Type B pancreatic cell (in vitro differentiated cells): ENCODE results near the gene JMJD6. TPM values are rescaled to one million over a fixed set of nuclear protein-coding genes. Genes with fewer than 3 reads are reported as not detected.

Experiments used
- DNase-seq: peaks from one replicate; pipeline ENCODE4 v3.0.0; 2021; ENCODE audit warnings: mixed read lengths; ENCODE audit not compliant: unreplicated experiment; ENCODE audit errors: extremely low spot score
- H3K27ac Mint-ChIP-seq: 2 replicates; pipeline ENCODE4 v1.8.0; 2021; ENCODE audit warnings: mild to moderate bottlenecking, mixed read lengths
- H3K27me3 Mint-ChIP-seq: 2 replicates; pipeline ENCODE4 v1.8.0; 2021; ENCODE audit warnings: mixed read lengths
- H3K36me3 Mint-ChIP-seq: 2 replicates; pipeline ENCODE4 v1.8.0; 2021; ENCODE audit warnings: mixed read lengths
- H3K4me1 Mint-ChIP-seq: one replicate; pipeline ENCODE4 v1.8.0; 2021; ENCODE audit warnings: mixed read lengths; ENCODE audit not compliant: unreplicated experiment
- H3K4me3 Mint-ChIP-seq: 2 replicates; pipeline ENCODE4 v1.8.0; 2021; ENCODE audit warnings: mild to moderate bottlenecking, mixed read lengths
- H3K9me3 Mint-ChIP-seq: 2 replicates; pipeline ENCODE4 v1.8.0; 2021; ENCODE audit warnings: mixed read lengths
- total RNA-seq: library from RNA; stranded (reverse); gene quantifications from 2 replicates; pipeline ENCODE4 v1.2.1, GENCODE V29; 2021; ENCODE audit warnings: low replicate concordance
- TF ChIP-seq, protein P1 (sequence below): fragments of 200-600 bp; sonication (generic); conservative IDR thresholded peaks from 2 replicates; pipeline ENCODE4 v1.5.0; 2021; ENCODE audit warnings: antibody characterized with exemption, mild to moderate bottlenecking

JMJD6 gene
- total RNA-seq, 1 donor from 2014 or later: 23.6 TPM

DNA sequence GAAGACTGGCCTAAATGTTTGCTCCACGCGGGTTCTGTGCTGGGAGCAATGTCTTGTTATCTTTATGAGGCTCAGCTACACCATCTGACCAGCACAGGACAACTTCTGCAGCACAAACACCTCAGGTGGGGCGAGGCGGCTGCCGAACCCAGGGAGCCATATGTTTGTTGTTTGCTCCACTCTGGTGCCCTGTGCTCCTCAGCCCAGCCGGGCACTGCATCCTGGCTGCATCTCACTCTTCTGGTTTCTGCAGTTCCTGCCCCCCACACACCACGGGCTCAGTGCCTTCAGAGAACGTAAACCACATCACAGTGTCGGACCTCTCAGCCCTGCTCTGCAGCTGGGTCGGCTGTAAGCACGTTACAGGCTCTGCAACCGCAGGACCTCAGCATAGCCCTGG lies 48.1 kb downstream of the JMJD6 start:
- Mint-ChIP-seq H3K4me3 (no peak overlapping the region), H3K27ac (no peak overlapping the region), H3K9me3 (no peaks in the 10 kb centered on the region), H3K4me1 (peaks cover 25% of the 10 kb centered on the region), H3K27me3 (no peaks in the 10 kb centered on the region), H3K36me3 (peaks cover 4% of the 10 kb centered on the region)
- DNase-seq: no peak
- TF ChIP-seq, protein P1, sequence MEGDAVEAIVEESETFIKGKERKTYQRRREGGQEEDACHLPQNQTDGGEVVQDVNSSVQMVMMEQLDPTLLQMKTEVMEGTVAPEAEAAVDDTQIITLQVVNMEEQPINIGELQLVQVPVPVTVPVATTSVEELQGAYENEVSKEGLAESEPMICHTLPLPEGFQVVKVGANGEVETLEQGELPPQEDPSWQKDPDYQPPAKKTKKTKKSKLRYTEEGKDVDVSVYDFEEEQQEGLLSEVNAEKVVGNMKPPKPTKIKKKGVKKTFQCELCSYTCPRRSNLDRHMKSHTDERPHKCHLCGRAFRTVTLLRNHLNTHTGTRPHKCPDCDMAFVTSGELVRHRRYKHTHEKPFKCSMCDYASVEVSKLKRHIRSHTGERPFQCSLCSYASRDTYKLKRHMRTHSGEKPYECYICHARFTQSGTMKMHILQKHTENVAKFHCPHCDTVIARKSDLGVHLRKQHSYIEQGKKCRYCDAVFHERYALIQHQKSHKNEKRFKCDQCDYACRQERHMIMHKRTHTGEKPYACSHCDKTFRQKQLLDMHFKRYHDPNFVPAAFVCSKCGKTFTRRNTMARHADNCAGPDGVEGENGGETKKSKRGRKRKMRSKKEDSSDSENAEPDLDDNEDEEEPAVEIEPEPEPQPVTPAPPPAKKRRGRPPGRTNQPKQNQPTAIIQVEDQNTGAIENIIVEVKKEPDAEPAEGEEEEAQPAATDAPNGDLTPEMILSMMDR: no peak

DNA sequence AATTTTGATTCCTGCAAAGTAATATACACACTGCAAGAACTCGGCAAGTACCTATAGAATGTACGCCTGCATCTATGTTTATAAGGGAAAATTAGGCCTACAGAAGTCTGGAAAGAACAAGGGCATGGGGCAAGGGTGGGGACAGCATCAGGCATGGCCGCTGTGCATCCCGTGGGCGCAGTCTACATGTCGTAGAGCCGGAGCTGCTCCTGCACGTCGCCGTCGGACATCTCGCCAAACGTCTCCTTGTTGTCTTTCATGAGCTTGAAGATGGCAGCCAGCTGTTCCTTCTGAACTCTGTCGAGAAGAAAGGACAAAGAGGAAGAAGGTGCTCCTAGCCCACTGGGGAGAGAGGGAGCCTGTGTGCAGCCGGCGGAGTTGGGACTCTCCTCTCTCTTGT lies 49.0 kb downstream of the JMJD6 start:
- Mint-ChIP-seq H3K36me3 (peaks cover 4% of the 10 kb centered on the region), H3K4me3 (no peak overlapping the region), H3K9me3 (no peaks in the 10 kb centered on the region), H3K27ac (no peak overlapping the region), H3K4me1 (peaks cover 31% of the 10 kb centered on the region), H3K27me3 (no peaks in the 10 kb centered on the region)
- DNase-seq: no peak
- TF ChIP-seq, protein P1: no peak

DNA sequence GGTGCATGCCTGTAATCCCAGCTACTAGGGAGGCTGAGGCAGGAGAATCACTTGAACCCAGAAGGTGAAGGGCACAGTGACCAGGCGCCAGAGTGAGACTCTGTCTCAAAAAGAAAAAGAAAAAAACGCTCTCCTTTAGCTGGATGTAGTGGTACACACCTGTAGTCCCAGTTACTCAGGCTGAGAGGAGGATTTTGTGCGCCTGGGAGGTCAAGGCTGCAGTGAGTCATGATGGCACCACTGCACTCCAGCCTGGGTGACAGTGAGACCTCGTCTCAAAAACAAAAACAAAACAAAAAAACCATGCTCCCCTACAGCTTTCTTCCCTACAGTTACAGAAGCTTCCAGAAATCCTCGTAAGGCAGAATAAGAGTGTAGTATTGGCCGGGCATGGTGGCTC lies 49.8 kb downstream of the JMJD6 start:
- Mint-ChIP-seq H3K36me3 (peaks cover 4% of the 10 kb centered on the region), H3K27ac (no peak overlapping the region), H3K27me3 (no peaks in the 10 kb centered on the region), H3K4me3 (no peak overlapping the region), H3K4me1 (peaks cover 26% of the 10 kb centered on the region), H3K9me3 (no peaks in the 10 kb centered on the region)
- TF ChIP-seq, protein P1: no peak
- DNase-seq: no peak

DNA sequence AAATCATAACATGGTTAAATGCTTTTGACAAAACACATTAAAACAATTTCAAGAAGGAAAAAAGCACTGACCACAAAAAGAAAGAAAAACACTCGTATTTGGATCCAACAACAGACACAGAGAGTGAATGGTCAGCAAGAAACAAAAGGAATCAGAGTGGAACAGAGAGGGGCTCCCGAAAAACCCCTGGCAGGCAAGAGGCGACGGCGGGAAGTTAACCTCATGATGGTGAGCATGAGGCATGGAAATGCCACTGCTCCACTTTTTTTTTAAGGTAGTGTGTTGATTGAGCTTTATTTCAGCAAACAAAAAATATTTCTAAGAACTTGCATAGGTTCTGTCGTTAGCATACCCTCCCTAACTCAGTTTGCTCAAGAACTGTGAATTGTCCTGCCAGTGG lies 50.8 kb downstream of the JMJD6 start:
- H3K27me3 Mint-ChIP-seq: no peaks in the 10 kb centered on the region
- H3K4me1 Mint-ChIP-seq: peaks cover 26% of the 10 kb centered on the region
- no peak for DNase-seq
- no peaks in the 10 kb centered on the region for H3K9me3 Mint-ChIP-seq
- no peak overlapping the region for H3K27ac Mint-ChIP-seq
- no peaks in the 10 kb centered on the region for H3K36me3 Mint-ChIP-seq
- TF ChIP-seq, protein P1: no peak
- no peak overlapping the region for H3K4me3 Mint-ChIP-seq

DNA sequence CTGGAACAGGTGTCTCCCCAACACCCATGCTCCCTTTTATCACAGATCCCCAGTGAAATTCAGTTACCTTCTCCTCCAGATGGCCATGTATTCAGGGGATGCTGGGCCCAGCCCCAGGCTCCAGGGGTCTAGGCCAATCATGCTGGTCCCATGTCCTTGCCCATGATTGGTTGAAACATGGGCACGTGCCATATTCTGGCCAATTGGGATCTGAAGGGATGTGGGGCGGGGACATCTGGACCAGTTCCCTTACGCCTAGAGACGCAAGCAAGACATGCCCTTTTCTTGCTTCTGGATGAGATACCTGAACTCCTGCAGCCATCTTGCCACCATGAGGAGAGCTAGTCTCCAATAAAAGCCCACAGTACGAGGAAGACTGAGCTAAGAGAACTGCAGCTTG lies 51.8 kb downstream of the JMJD6 start:
- DNase-seq: no peak
- H3K27ac Mint-ChIP-seq: no peak overlapping the region
- no peak overlapping the region for H3K4me3 Mint-ChIP-seq
- no peaks in the 10 kb centered on the region for H3K36me3 Mint-ChIP-seq
- H3K9me3 Mint-ChIP-seq: peaks cover 6% of the 10 kb centered on the region
- TF ChIP-seq, protein P1: no peak
- H3K27me3 Mint-ChIP-seq: no peaks in the 10 kb centered on the region
- peaks cover 35% of the 10 kb centered on the region for H3K4me1 Mint-ChIP-seq

DNA sequence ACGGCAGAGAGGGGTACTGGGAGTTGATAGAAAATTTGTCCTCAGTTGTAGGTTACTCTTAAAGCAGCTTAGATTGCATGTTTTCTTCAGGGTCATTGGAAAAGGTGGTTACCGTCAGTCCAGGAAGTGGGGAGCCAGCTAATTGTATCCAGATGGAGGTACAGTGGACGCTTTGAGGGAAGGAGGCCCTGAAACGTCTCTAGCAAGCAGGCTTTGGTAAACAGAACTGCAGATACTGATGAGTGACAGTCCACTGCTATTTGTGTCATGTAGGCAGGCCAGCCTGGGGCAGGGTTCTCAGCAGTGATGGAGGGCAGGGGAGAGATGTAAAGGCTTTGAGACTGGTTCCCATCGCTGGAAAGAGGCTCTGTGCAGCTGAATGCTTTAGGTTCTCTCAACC lies 52.7 kb downstream of the JMJD6 start:
- no peaks in the 10 kb centered on the region for H3K36me3 Mint-ChIP-seq
- H3K27me3 Mint-ChIP-seq: no peaks in the 10 kb centered on the region
- H3K9me3 Mint-ChIP-seq: peaks cover 6% of the 10 kb centered on the region
- TF ChIP-seq, protein P1: no peak
- peak overlapping the region; percentile 51 for H3K4me3 Mint-ChIP-seq
- peak overlapping the region; percentile 56 for H3K27ac Mint-ChIP-seq
- no peak for DNase-seq
- peaks cover 35% of the 10 kb centered on the region for H3K4me1 Mint-ChIP-seq
